ENCODE results near the gene ABCG1.

Gene ABCG1

DNA sequence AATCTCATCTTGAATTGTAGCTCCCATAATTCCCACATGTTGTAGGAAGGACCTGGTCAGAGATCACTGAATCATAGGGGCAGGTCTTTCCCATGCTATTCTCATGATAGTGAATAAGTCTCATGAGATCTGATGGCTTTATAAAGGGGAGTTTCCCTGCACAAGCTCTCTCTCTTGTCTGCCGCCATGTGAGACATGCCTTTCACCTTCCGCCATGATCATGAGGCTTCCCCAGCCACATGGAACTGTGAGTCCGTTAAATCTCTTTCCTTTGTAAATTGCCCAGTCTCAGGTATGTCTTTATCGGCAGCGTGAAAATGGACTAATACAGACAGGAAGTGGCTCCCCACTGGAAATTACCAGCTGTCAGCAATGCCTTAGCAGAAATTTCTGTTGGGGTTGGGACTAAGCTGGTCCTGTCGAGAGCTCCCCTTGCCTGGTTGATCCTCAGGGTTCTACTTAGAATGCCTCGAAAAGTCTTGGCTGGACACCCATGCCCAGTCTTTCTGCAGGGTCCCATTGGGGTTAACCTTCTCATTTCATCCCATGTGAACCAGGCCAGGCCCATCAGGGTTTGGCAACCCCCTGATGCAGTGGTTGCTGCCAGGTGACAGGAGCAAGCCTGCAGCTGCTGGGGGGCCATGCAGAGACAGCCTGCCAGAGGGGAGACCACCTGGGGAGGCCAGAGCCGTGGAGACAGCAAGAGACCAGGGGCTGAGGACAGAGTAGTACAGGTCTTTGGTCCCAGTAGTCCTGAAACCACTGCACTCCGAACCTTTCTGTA lies 2.8 kb upstream of the ABCG1 start:
- no peak for DNase-seq

DNA sequence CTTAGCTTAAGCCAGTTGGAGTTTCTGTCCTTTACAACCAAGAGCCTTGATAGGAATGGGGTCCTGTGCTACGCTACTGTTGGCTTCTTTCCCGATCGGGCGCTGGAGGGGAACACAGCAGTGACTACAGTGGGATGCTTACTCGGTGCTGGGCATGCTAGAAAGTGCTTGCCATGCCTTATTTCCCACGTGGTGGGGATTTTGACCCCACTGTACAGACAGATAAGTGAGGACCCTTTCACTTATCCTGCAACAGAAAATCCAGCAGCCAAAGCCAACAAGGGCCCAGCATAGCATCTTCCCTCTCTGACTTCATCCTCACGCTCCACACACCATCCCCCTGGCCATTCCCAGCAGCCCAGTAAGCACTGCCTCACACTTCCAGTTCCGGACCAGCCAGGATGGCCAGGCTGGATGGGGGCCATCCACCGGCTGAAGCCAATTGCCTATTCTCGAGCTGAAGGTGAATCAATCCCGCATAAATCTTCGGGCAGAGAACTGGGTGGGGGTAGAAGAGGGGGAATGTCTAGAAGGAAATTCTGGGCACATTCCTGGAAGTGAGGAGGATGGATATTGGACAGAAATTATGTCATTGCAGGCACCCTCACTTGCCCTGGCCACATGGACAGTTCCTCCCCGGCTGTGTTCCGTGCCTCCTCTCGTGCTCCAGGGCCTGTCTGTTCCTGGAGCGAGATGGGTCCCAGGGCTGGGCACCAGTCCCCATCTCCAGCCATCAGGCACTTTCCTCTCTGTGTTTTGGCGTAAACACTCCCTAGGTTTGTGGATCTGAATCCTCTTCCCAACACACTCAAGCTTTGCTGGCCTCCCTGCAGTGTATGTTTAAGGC lies 2.0 kb upstream of the ABCG1 start:
- DNase-seq, result no peak

DNA sequence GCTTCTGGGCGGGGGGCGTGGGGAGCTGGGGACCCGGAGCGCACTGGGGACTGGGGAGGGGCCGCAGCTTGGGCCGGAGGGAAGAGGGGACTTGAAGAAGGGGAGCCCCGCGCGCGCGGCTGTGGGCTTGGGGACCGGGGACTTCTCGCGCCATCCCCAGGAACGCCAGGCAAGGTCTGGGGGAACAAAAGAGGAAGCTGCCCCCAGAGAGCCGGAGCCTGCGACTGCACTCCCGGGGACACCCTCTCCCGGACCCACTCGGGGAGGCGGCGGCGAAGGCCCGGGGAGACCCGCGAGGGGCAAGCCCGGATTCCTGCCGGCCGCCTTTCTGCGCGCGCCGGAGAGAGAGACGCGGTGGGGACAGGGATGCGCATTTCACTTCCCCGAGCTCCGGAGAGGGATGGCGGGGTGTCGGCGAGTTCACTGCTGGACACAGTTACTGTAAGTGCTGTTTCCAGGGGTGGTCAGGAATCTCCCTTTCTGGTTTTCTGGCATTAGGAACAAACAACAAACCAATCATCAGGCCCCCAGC lies 732 bp downstream of the ABCG1 start:
- DNase-seq, result no peak

- DNase-seq, result peak; percentile 76
These were observed 1.3 kb downstream of the ABCG1 start for GRCh38 chr21:42220138-42220701.

- DNase-seq, result no peak
These were observed 2.8 kb downstream of the ABCG1 start for GRCh38 chr21:42221581-42222345.

DNA sequence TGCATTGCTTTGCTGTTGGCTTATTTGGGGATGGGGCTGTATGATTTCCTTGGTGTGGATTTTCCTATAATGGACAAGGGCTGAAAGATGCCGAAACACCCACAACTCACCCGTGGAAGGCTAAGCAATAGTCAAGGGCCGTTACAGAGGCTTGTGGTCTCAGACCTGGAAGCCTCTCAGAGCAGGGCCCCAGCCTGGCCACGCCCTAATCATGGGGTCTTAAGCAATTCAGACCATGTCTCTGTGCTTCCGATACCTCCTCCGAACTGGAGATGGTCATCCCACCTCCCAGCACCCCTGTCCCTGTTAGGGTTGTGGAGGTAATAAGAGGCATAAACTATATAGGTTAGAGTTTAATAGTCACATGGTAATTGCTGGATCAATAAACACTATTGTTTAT lies 3.4 kb downstream of the ABCG1 start:
- no peak for DNase-seq

- no peak for DNase-seq
These were observed 4.0 kb downstream of the ABCG1 start for GRCh38 chr21:42222821-42223390.

DNA sequence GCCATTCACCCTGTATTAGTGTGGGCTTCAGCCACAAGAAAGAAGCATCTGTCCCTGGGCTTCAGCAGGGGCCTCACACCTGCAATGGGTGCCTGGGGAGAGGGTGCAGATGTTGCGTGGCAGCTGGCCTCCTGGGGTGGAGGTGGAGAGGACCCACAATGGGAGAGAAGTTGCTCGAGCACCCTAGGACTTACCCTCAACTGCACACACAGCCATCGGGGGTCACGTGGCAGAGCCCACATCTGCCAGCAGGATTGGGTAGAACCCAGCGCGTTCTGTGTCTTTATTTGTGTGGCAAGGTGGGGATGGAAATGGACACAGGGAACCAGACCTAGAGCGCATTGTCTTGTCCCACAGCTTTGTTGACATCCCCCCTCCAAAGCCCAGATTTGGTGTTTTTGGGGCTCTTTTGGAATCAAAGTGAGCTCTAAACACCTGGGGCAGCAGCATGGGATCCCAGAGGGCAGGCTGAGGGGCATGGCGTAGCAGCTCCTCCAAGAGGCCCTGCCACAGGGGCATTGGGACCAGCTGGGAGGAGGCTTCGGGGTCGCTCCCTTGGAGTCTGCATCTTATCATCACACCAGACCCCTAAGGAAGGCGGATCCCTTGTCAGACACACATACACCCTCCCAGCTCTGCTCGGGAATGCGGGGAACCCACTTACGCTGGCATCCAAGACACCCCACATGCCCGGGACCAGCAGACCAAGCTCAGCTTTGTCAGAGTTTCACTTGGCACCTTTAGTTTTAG lies 5.1 kb downstream of the ABCG1 start:
- DNase-seq, result no peak

- no peak for DNase-seq
These were observed 6.1 kb downstream of the ABCG1 start for GRCh38 chr21:42225042-42225441.

DNA sequence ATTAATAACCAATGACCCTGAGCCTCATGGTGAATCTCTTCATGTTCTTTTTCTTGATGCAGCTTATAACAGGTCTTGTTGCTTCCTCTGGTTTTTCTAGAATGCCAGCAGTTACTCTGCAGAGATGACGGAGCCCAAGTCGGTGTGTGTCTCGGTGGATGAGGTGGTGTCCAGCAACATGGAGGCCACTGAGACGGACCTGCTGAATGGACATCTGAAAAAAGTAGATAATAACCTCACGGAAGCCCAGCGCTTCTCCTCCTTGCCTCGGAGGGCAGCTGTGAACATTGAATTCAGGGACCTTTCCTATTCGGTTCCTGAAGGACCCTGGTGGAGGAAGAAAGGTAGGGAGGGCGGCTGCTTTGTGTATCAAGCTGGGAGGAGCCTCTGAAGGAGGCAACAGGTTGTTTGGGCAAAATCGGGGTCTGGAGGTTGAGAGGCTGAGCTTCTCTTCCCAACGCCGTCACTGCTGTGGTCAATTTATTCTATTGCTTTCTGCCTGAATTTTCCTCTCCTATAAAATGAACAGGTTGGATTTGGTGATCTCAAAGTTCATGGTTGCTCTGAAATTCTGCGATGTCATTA lies 6.7 kb downstream of the ABCG1 start:
- DNase-seq, result no peak

- DNase-seq, result no peak
These were observed 7.7 kb downstream of the ABCG1 start for GRCh38 chr21:42226626-42227025.

GRCh38 chr21:42227909-42228708 lies 9.2 kb downstream of the ABCG1 start:
- no peak for DNase-seq

DNA sequence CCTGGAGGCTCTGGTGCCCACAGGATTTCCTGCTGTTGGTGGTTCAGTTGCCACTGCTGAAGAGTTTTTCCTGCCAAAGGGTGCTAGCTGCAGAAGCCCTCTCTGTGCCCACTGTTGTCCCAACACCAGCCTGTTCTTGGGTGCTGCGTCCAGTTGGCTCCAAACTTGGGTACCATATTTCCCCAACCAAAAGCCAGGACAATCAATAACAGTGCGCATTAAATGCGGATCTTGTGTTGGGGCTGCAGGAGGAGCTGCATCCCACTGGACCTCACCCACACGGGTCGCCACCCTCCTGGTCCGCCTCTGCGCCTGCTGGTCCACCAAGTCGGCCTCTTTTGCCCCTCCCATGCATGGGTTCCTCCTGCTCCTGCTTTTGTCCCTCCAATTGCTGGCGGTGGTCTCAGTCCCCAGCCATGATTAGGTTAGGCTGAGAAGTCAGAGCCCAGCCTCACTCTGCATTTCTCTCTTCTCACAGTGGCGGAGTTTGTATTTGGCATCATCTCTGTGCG lies 9.8 kb downstream of the ABCG1 start:
- no peak for DNase-seq

DNA sequence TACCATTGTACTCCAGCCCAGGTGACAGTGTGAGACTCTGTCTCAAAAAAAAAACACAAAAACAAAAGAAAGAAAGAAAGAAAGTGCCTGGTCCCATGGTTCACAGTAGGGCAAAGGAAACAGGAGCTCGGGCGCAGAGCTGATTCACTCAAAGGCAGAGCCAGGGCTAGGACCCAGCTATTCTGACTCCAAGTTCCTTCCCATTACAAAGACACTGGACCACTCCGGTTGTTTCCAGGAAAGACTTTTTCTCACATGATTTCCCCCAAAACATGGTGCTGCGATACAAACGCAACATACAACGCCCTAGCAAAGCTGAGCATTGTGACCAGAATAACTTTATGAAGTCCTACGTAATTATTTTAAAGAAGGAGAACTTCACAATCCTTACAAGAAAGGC lies 10.7 kb downstream of the ABCG1 start:
- no peak for DNase-seq

GRCh38 chr21:42230178-42230577 lies 11.2 kb downstream of the ABCG1 start:
- DNase-seq, result no peak

DNA sequence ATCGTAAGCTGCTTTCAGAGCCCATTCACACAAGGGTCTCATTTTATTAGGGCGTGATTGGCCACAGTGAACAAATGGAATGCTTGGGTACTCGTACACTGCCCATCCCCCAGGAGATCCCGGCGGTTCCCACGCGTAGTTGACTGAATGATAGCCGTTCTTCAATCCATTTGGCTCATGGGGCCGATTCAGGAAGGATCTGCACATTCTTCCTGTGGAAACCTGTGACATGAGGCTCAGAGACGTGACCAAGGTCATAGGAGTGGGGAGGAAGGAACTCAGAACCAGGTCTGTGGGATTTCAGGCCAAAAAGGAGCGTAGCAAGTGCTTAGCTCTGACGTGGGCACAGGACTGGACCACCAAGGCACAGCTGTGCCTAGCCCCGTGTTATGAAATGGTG lies 11.7 kb downstream of the ABCG1 start:
- no peak for DNase-seq

DNA sequence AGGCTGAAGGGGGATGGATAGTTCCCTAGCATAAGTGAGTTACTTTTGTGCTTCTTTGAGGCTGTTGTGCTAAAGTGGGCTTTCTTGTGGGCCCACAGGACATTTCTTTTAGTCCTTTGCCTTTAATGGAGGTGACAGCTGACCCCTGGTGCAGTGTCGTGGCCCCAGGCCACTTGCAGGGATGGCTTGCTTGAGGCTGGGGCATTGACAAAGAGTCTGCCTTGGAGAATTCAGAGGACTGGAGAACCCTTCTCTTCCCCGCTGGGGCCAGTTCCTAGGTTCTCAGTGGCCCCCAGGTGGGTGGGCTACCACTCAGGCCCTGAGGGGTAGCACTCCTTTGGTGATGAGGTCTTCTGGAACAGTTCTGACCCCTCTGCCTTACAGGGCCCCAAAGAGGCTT lies 12.8 kb downstream of the ABCG1 start:
- no peak for DNase-seq

DNA sequence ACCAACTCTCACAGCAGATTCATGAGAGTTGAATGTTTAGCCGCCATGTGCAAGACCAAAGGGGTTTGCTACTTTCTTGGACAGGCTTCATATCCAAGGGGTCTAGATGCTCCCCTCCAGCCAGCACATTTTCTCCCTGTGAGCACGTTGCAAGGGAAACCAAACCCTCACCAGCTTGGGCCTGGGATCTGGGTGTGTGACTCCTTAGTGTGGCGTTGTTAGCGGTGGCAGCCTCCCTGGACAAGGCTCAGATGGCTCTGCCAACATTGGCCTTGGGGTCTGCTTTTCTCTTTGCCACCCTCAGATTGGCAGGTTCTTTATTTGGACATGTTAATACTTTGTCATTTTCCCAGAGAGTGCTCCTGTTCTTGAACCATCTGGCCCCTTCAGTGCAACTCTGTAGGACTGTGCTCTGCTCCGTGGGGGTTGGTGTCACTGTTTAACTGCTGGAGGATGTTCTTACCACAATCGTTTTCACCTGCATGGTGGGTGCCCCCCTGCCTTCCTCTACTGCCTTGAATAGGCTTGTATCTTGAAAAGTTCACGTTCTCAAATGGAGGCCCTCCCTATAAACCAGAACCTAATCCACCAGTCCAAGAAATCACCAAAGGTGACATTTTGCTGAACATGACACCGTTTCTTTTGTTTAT lies 13.4 kb downstream of the ABCG1 start:
- peak; percentile 21 for DNase-seq

DNA sequence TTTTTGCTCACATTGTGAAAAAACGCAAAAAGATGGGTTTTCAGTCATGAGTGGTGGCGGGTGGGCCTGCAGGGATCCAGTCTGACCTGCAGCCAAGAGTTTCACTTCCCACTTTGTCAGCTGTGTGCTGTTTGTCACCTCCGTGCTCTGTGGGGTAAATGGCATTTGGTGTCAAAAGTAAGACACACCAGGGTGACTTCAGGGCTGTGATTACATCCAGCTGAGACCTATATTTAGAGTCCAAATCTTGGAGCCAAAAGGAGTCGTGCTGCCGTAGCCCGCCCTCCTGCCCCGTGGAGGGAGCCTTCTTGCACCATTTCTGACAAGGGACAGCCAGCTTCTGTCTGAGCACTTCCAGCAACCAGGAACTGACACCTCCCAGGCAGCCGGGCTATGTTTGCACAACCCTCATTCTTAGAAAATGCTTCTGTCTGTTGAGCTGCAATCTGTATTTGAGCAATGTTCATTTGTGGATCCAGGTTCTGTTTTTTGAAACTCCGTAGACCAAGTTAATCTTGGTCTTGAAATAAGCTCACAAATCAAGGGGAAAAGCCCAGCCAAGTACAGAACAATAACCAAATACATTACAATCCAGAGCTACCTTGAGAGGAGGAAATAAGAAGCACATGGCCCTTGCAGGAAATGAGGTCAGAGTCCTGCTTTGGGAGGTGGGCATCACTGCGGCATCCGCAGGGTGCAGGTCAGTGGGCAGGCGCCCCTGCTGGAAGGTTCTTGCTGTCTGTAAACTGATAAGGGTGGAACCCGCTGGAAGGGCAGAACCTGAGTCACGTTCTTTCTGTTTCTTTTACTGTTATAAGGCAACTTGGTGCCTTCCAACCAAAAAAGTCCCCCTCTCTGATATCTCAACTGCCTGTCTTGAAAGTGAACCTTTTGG lies 14.4 kb downstream of the ABCG1 start:
- peak; percentile 11 for DNase-seq

Data from NCI-H1436 (cell line).